Adrenal gland (tissue), 12 donors: Measurements from ENCODE around the gene ACY1. TPM values are rescaled to one million over a fixed set of nuclear protein-coding genes. Genes with fewer than 3 reads are reported as not detected.

Experiments used
- DNase-seq, 7 donors: peaks; one replicate each; pipeline ENCODE4 v3.0.0-alpha.2; 2019 to 2020
- H3K27ac ChIP-seq, 5 donors: fragments of 200-600 bp; sonication (generic) in 4 of 5; 1 replicate in 3 of 5; 2 replicates in 2 of 5; pipeline versions ENCODE4 v1.5.1 to v1.8.0; 2016 to 2020; ENCODE audit warnings: mild to moderate bottlenecking in 1 of 5
- H3K27me3 ChIP-seq: fragments of 200-600 bp; 2 replicates; pipeline ENCODE4 v1.8.0; 2021
- H3K36me3 ChIP-seq, 2 donors: fragments of 200-600 bp; replicated peaks in 1 of 2; 1 replicate in 1 of 2; 2 replicates in 1 of 2; pipeline versions ENCODE4 v1.5.1 to v1.8.0; 2018 to 2022
- H3K4me1 ChIP-seq, 2 donors: fragments of 200-600 bp; replicated peaks in 1 of 2; 1 replicate in 1 of 2; 2 replicates in 1 of 2; pipeline versions ENCODE4 v1.5.1 to v1.8.0; 2018 to 2021
- H3K4me3 ChIP-seq, 4 donors: fragments of 200-600 bp; sonication (generic) in 3 of 4; one replicate each; pipeline ENCODE4 v1.5.1; 2016 to 2018
- H3K9me3 ChIP-seq, 3 donors: fragments of 200-600 bp; sonication (generic) in 1 of 3; replicated peaks in 1 of 3; 1 replicate in 2 of 3; 2 replicates in 1 of 3; pipeline versions ENCODE4 v1.5.1 to v1.8.0; 2016 to 2021
- POLR2A ChIP-seq, 2 donors: fragments of 450-650 bp; IDR thresholded peaks; one replicate each; pipeline ENCODE4 v1.6.1; 2017; ENCODE audit warnings: antibody characterized with exemption in 2 of 2, mild to moderate bottlenecking in 2 of 2, moderate library complexity in 1 of 2
- WGBS, 4 donors: extraction: QIAGEN DNeasy Blood & Tissue Kit in 2 of 4; methylation state at CpG; one replicate each; pipeline versions ENCODE4 v1.1.5 to v1.1.7; 2013 to 2017; 5-methylcytosine and 5-hydroxymethylcytosine counted together
- intact Hi-C, 2 donors: fragments of 100-400 bp; cut with DNase I; formaldehyde crosslinking; loops; one replicate each; pipeline versions ENCODE4 v1.14.1 to v1.15.0; 2022 to 2023
- polyA plus RNA-seq, 3 donors: library from polyadenylated mRNA; stranded (reverse); fragments of 200-250 nt in 2 of 3; fragments of 350-450 nt in 1 of 3; fragmentation: Illumina TruSeq in 1 of 3; extraction: RNeasy Lipid Tissue Mini Kit (QIAGEN cat#74804) in 1 of 3; gene quantifications; one replicate each; pipeline ENCODE4 v1.2.3, GENCODE V29; 2013 to 2014
- total RNA-seq, 9 donors: library from RNA; depleted of rRNA in 4 of 9; stranded (reverse); fragments of >200 nt in 4 of 9; fragments of 120-200 nt in 1 of 9; fragmentation: NEBNext Ultra II Directional in 1 of 9; extraction: Animal tissue kit (Norgen Biotek cat#: 25700) in 1 of 9; gene quantifications; one replicate each; pipeline versions ENCODE4 v1.1.0 to v1.2.4, GENCODE V29; 2013 to 2023
- TF ChIP-seq, protein P1 (sequence below), 6 experiments: fragments of 450-650 bp in 4 of 6; fragments of 200-600 bp in 2 of 6; sonication (generic) in 1 of 6; IDR thresholded peaks; 1 replicate in 5 of 6; 2 replicates in 1 of 6; pipeline versions ENCODE4 v1.5.1 to v1.8.0; 2016 to 2021; ENCODE audit warnings: antibody characterized with exemption in 6 of 6, mild to moderate bottlenecking in 2 of 6, moderate library complexity in 1 of 6
- donor health status: healthy with polysubstance abuse.
- donor health status: Bipolar disorder and iron deficiency.
- donor health status: DM: yes; HTN: yes; CAD: no.
- donor health status: DM: no; HTN: no; CAD: no.
- donor health status: DM: no; HTN: no; CAD: no.
- donor health status: DM: yes; HTN: yes; CAD: no.

ACY1 gene
- total and polyA plus RNA-seq, 12 donors, result 37.3 to 122 (median 74.2) TPM

DNA sequence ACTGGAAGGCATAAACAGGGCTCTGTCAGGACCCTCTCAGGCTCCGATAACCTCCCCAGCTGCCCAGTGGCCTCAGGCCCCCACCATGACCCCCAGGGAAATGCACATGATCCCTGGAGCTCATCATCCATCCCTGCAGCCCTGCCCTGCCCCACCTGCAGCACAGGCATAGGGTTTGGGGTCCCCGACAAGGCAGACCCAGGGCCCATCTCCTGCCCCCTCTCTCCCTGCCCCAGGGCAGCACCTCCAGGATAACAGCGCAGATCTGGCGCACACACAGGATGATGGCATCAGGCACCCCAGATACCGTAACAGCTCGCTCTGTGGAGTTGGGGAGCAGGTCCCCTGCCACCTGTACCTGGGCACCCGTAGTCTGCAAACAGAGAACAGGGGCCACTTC is 23.7 kb upstream of the ACY1 start:
- TF ChIP-seq, protein P1, sequence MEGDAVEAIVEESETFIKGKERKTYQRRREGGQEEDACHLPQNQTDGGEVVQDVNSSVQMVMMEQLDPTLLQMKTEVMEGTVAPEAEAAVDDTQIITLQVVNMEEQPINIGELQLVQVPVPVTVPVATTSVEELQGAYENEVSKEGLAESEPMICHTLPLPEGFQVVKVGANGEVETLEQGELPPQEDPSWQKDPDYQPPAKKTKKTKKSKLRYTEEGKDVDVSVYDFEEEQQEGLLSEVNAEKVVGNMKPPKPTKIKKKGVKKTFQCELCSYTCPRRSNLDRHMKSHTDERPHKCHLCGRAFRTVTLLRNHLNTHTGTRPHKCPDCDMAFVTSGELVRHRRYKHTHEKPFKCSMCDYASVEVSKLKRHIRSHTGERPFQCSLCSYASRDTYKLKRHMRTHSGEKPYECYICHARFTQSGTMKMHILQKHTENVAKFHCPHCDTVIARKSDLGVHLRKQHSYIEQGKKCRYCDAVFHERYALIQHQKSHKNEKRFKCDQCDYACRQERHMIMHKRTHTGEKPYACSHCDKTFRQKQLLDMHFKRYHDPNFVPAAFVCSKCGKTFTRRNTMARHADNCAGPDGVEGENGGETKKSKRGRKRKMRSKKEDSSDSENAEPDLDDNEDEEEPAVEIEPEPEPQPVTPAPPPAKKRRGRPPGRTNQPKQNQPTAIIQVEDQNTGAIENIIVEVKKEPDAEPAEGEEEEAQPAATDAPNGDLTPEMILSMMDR (IDR thresholded peaks at IDR 0.05), result no peak
- TF ChIP-seq POLR2A (IDR thresholded peaks at IDR 0.05), result no peak
- intact Hi-C loops, result no loop called here
- Histone ChIP-seq H3K4me3 (no peak overlapping the region), H3K27ac (no peak overlapping the region), H3K9me3 (no peaks in the 10 kb centered on the region), H3K4me1 (peaks cover 9 to 11% of the 10 kb centered on the region in 2 donors), H3K36me3 (peaks cover 0 to 8% of the 10 kb centered on the region in 2 donors), H3K27me3 (no peaks in the 10 kb centered on the region)
- DNase-seq, result no peak
- WGBS, 4 donors, result 80 to 100% (median 98%) methylated on average over 1 to 7 of the region's 7 CpGs

DNA sequence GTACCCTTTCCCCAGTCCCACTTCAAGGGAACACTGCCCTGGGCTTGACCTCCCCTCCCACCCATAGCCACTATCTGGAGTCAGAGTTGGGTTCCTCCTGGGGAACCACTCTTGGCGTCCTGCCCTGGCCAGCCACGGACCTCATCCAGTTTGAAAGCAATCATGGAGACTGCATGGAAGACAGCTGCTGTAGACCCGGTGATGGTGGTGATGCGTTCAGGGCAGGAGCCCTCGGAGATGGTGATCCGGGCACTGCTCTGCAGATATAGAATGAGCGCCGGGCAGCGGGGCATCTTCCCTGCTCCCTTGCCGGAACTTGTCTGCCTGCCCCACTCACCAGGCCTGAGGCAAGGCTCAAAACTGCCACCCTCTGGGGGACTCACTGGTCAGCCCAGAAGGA is 22.9 kb upstream of the ACY1 start:
- no peak overlapping the region for H3K27ac ChIP-seq
- WGBS, 4 donors, result 88 to 100% (median 92%) methylated on average over 1 to 10 of the region's 10 CpGs
- intact Hi-C loops, result no loop called here
- TF ChIP-seq, protein P1 (IDR thresholded peaks at IDR 0.05), result no peak
- peaks cover 0 to 8% of the 10 kb centered on the region in 2 donors for H3K36me3 ChIP-seq
- peaks cover 9 to 11% of the 10 kb centered on the region in 2 donors for H3K4me1 ChIP-seq
- no peak overlapping the region for H3K4me3 ChIP-seq
- no peak for DNase-seq
- H3K9me3 ChIP-seq, result no peaks in the 10 kb centered on the region
- no peaks in the 10 kb centered on the region for H3K27me3 ChIP-seq

DNA sequence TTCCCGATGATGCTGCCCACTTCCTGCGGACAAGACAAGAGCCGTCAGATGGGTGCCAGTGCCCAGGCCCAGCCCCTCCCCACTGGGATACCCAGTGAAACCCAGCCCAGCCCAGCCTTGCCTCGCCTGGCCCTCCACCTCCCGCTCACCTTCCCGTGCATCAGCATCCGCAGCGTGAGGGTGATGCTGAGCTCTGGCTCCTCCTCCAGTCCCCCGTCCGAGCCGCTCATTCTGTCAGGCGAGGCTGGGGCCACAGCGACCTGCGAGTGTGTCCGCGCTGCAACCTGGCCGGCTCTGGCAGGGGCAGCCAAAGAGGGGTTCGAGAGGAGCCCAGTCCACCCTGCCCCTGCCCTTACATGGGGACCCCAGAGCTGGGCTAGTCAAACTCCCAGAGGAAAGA is 22.3 kb upstream of the ACY1 start:
- intact Hi-C loops, result no loop called here
- H3K4me3 ChIP-seq, result no peak overlapping the region
- no peaks in the 10 kb centered on the region for H3K9me3 ChIP-seq
- peaks cover 5 to 10% of the 10 kb centered on the region in 2 donors for H3K4me1 ChIP-seq
- 94 to 96% (median 95%) methylated on average over 7 to 18 of the region's 18 CpGs for WGBS, 4 donors
- no peak overlapping the region for H3K27ac ChIP-seq
- TF ChIP-seq, protein P1 (IDR thresholded peaks at IDR 0.05), result no peak
- TF ChIP-seq POLR2A (IDR thresholded peaks at IDR 0.05), result no peak
- no peaks in the 10 kb centered on the region for H3K27me3 ChIP-seq
- no peak for DNase-seq
- peaks cover 0 to 8% of the 10 kb centered on the region in 2 donors for H3K36me3 ChIP-seq

DNA sequence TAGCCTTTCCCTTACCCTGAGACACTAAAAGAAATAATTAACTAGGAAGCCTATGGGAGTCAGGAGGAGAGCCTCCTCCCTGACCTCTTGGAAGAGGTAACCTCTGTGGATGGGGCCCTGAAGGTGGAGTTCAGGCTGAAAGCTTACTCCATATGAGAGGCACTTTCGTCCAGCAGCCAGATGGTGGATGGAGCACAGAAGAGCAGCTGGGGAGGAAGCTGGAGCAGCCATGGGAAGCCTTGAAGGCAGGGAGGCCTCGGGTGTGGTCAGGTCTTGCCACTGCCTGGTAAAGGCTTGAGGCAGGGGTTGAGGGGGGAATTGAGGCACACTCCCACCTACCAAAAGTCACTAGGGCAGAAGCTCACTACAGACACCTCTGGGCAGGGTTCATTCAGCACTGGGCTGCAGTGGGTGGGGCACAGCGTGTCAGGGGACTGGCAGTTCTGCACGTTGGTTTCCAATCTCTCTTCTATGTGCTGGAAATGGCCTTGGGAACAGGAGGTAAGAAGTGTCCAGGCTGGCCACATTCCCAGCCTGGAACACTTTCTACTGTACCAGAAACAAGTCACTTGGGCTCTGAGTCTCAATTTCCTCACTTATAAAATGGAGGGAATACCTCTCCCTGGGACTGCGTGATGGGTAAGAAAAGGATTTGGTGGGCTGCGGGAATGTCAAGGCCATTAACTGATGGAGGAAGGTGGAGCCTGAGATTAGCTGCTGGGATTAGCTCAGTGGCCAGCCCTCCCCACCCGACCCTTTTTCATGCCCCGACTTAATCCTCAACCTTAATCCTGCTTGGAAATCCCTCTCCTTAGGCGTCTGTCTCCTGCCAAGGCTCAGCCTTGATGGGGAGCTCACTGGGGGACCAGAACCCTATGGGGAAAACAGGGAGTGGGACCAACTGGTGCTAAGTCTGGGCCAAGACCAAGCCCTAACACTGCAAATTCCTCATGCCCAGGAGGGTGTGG is 21.4 kb upstream of the ACY1 start:
- Histone ChIP-seq H3K4me1 (peaks cover 4 to 12% of the 10 kb centered on the region in 2 donors), H3K27me3 (no peaks in the 10 kb centered on the region), H3K27ac (no peak overlapping the region), H3K36me3 (peaks cover 0 to 8% of the 10 kb centered on the region in 2 donors), H3K9me3 (no peaks in the 10 kb centered on the region), H3K4me3 (no peak overlapping the region)
- intact Hi-C loops, result no loop called here
- WGBS, 4 donors, result 54 to 64% (median 58%) methylated on average over 7 to 9 of the region's 9 CpGs
- DNase-seq, result peak in 4 of 7 donors; percentile 64 to 76 (median 73)
- TF ChIP-seq POLR2A (IDR thresholded peaks at IDR 0.05), result no peak
- TF ChIP-seq, protein P1 (IDR thresholded peaks at IDR 0.05), result no peak
